ENCODE measurements around the gene BSN.
"Not testable (repeated sequence)": the region's sequence is repeated elsewhere in the genome, so short reads cannot be mapped to it uniquely, and the experiment has no call there.

DNA sequence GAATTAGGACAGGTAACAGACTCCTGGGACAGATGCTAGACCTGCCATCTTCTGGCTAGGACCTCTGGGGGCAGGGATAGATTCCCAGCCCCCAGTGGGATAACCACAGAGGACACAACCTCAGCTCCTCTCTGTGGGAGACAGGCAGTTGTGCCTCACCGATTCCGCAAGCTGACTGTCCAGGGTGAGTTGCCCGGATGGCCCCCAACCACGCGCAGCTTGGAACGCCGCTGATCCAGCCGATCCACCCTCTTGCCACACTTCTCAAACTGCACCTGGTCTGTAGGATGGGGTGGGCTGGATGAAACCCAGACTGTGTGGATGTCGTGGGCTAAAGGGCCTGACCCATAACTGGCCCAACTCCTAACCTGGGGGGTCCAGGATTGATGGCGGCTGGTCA, 130.8 kb downstream of the BSN start:
- TF ChIP-seq, protein P1, sequence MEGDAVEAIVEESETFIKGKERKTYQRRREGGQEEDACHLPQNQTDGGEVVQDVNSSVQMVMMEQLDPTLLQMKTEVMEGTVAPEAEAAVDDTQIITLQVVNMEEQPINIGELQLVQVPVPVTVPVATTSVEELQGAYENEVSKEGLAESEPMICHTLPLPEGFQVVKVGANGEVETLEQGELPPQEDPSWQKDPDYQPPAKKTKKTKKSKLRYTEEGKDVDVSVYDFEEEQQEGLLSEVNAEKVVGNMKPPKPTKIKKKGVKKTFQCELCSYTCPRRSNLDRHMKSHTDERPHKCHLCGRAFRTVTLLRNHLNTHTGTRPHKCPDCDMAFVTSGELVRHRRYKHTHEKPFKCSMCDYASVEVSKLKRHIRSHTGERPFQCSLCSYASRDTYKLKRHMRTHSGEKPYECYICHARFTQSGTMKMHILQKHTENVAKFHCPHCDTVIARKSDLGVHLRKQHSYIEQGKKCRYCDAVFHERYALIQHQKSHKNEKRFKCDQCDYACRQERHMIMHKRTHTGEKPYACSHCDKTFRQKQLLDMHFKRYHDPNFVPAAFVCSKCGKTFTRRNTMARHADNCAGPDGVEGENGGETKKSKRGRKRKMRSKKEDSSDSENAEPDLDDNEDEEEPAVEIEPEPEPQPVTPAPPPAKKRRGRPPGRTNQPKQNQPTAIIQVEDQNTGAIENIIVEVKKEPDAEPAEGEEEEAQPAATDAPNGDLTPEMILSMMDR (IDR thresholded peaks at IDR 0.05): not testable (repeated sequence)
- TF ChIP-seq POLR2AphosphoS5, POLR2A (IDR thresholded peaks at IDR 0.05): not testable (repeated sequence)
